SK-N-SH treated with all-trans-retinoic acid at 6 μM for 48 hours (cell line): ENCODE data around the gene RPLP2.

Experiments used
- ATAC-seq: fragments of 200-7000 bp; cut with Tn5 transposase; 3 replicates; pipeline ENCODE4 v1.9.1; 2020; ENCODE audit warnings: mild to moderate bottlenecking, moderate library complexity
- ARNTL ChIP-seq: fragments of 450-650 bp; formaldehyde crosslinking; IDR thresholded peaks from 2 replicates; pipeline ENCODE4 v1.5.0; 2020; ENCODE audit warnings: low read depth, mild to moderate bottlenecking, moderate library complexity, borderline replicate concordance
- BACH2 ChIP-seq: fragments of 250-450 bp; sonication (Bioruptor Pico); IDR thresholded peaks from 2 replicates; pipeline ENCODE4 v1.9.0; 2021; ENCODE audit warnings: mild to moderate bottlenecking, borderline replicate concordance
- CREB5 ChIP-seq: fragments of 250-450 bp; sonication (Bioruptor Pico); IDR thresholded peaks from 2 replicates; pipeline ENCODE4 v1.5.1; 2020; ENCODE audit warnings: low read depth, mild to moderate bottlenecking, moderate library complexity
- CSDC2 ChIP-seq: fragments of 250-450 bp; sonication (Bioruptor Pico); IDR thresholded peaks from 2 replicates; pipeline ENCODE4 v1.5.0; 2020; ENCODE audit warnings: mild to moderate bottlenecking, moderate library complexity
- CSRNP3 ChIP-seq: fragments of 250-450 bp; sonication (Bioruptor Pico); IDR thresholded peaks from 2 replicates; pipeline ENCODE4 v1.5.1; 2021; ENCODE audit warnings: mild to moderate bottlenecking, moderate library complexity
- ESRRG ChIP-seq: fragments of 250-450 bp; sonication (Bioruptor Pico); IDR thresholded peaks from 2 replicates; pipeline ENCODE4 v1.6.1; 2021; ENCODE audit warnings: mild to moderate bottlenecking
- GLIS3 ChIP-seq: fragments of 250-450 bp; sonication (Bioruptor Pico); IDR thresholded peaks from 2 replicates; pipeline ENCODE4 v1.5.0; 2020; ENCODE audit warnings: mild to moderate bottlenecking, moderate library complexity
- ISL1 ChIP-seq: fragments of 250-450 bp; sonication (Bioruptor Pico); IDR thresholded peaks from 2 replicates; pipeline ENCODE4 v2.1.2; 2022; ENCODE audit warnings: mild to moderate bottlenecking, moderate library complexity
- OSR1 ChIP-seq: fragments of 250-450 bp; sonication (Bioruptor Pico); IDR thresholded peaks from 2 replicates; pipeline ENCODE4 v1.8.0; 2022; ENCODE audit warnings: moderate library complexity, mild to moderate bottlenecking, inconsistent platforms
- PPARA ChIP-seq: fragments of 250-450 bp; sonication (Bioruptor Pico); IDR thresholded peaks from 2 replicates; pipeline ENCODE4 v1.5.0; 2020; ENCODE audit warnings: mild to moderate bottlenecking, borderline replicate concordance
- RARB ChIP-seq: fragments of 250-450 bp; sonication (Bioruptor Pico); IDR thresholded peaks from 2 replicates; pipeline ENCODE4 v1.8.0; 2021; ENCODE audit warnings: mild to moderate bottlenecking, moderate library complexity
- SNAI2 ChIP-seq: fragments of 250-450 bp; sonication (Bioruptor Pico); IDR thresholded peaks from 2 replicates; pipeline ENCODE4 v1.5.0; 2020; ENCODE audit warnings: mild to moderate bottlenecking, moderate library complexity
- TCF4 ChIP-seq: fragments of 250-450 bp; sonication (Bioruptor Pico); IDR thresholded peaks from 2 replicates; pipeline ENCODE4 v1.8.0; 2021; ENCODE audit warnings: mild to moderate bottlenecking, moderate library complexity, borderline replicate concordance
- TOX ChIP-seq: fragments of 250-450 bp; sonication (Bioruptor Pico); IDR thresholded peaks from 2 replicates; pipeline ENCODE4 v1.8.0; 2021; ENCODE audit warnings: mild to moderate bottlenecking, moderate library complexity, borderline replicate concordance
- ZC3H10 ChIP-seq: fragments of 250-450 bp; sonication (Bioruptor Pico); IDR thresholded peaks from 2 replicates; pipeline ENCODE4 v1.5.1; 2021; ENCODE audit warnings: mild to moderate bottlenecking, moderate library complexity
- ZFP3 ChIP-seq: fragments of 250-450 bp; sonication (Bioruptor Pico); IDR thresholded peaks from 2 replicates; pipeline ENCODE4 v1.5.0; 2020; ENCODE audit warnings: mild to moderate bottlenecking, moderate library complexity
- ZFP30 ChIP-seq: fragments of 450-650 bp; formaldehyde crosslinking; IDR thresholded peaks from 2 replicates; pipeline ENCODE4 v1.5.0; 2022; ENCODE audit warnings: mild to moderate bottlenecking, moderate library complexity
- ZNF565 ChIP-seq: fragments of 450-650 bp; formaldehyde crosslinking; conservative IDR thresholded peaks from 2 replicates; pipeline ENCODE4 v1.5.0; 2020; ENCODE audit warnings: low read depth, mild to moderate bottlenecking, moderate library complexity
- ZNF70 ChIP-seq: fragments of 450-650 bp; formaldehyde crosslinking; IDR thresholded peaks from 2 replicates; pipeline ENCODE4 v1.5.0; 2020; ENCODE audit warnings: mild to moderate bottlenecking, moderate library complexity
- ZNF8 ChIP-seq: fragments of 450-650 bp; formaldehyde crosslinking; IDR thresholded peaks from 2 replicates; pipeline ENCODE4 v1.5.0; 2020; ENCODE audit warnings: mild to moderate bottlenecking, moderate library complexity
- TF ChIP-seq, protein P1 (sequence below): fragments of 250-450 bp; sonication (Bioruptor Pico); IDR thresholded peaks from 2 replicates; pipeline ENCODE4 v1.8.0; 2021; ENCODE audit warnings: low read depth, mild to moderate bottlenecking, moderate library complexity, borderline replicate concordance
- TF ChIP-seq, protein P2 (sequence below): fragments of 250-450 bp; sonication (Bioruptor Pico); IDR thresholded peaks from 2 replicates; pipeline ENCODE4 v1.8.0; 2020; ENCODE audit warnings: mild to moderate bottlenecking, moderate library complexity, borderline replicate concordance
- TF ChIP-seq, protein P3 (sequence below): fragments of 250-450 bp; sonication (Bioruptor Pico); IDR thresholded peaks from 2 replicates; pipeline ENCODE4 v1.5.0; 2020; ENCODE audit warnings: mild to moderate bottlenecking, moderate library complexity

RPLP2 gene

GRCh38 chr11:827897-828192 is 18.1 kb downstream of the RPLP2 start, which contains the start of gene CRACR2B:
CRACR2B (plus strand) TSS chr11:827919; CDS start chr11:828608, 689 bp downstream.
- TF ChIP-seq PPARA (no peak), ARNTL (no peak), SNAI2 (CRISPR knock-in tag) (no peak), ZNF70 (CRISPR knock-in tag) (no peak), RARB (CRISPR knock-in tag) (no peak), ESRRG (CRISPR knock-in tag) (no peak), BACH2 (no peak), ZNF565 (CRISPR knock-in tag) (no peak), TOX (no peak), GLIS3 (CRISPR knock-in tag) (no peak), ZFP30 (no peak), ZNF8 (CRISPR knock-in tag) (no peak), TCF4 (no peak), CSRNP3 (no peak)
- TF ChIP-seq, protein P1, sequence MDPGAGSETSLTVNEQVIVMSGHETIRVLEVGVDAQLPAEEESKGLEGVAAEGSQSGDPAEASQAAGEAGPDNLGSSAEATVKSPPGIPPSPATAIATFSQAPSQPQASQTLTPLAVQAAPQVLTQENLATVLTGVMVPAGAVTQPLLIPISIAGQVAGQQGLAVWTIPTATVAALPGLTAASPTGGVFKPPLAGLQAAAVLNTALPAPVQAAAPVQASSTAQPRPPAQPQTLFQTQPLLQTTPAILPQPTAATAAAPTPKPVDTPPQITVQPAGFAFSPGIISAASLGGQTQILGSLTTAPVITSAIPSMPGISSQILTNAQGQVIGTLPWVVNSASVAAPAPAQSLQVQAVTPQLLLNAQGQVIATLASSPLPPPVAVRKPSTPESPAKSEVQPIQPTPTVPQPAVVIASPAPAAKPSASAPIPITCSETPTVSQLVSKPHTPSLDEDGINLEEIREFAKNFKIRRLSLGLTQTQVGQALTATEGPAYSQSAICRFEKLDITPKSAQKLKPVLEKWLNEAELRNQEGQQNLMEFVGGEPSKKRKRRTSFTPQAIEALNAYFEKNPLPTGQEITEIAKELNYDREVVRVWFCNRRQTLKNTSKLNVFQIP (CRISPR knock-in tag), result no peak
- TF ChIP-seq, protein P2, sequence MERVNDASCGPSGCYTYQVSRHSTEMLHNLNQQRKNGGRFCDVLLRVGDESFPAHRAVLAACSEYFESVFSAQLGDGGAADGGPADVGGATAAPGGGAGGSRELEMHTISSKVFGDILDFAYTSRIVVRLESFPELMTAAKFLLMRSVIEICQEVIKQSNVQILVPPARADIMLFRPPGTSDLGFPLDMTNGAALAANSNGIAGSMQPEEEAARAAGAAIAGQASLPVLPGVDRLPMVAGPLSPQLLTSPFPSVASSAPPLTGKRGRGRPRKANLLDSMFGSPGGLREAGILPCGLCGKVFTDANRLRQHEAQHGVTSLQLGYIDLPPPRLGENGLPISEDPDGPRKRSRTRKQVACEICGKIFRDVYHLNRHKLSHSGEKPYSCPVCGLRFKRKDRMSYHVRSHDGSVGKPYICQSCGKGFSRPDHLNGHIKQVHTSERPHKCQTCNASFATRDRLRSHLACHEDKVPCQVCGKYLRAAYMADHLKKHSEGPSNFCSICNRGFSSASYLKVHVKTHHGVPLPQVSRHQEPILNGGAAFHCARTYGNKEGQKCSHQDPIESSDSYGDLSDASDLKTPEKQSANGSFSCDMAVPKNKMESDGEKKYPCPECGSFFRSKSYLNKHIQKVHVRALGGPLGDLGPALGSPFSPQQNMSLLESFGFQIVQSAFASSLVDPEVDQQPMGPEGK (CRISPR knock-in tag), result no peak
- no peak for ATAC-seq

DNA sequence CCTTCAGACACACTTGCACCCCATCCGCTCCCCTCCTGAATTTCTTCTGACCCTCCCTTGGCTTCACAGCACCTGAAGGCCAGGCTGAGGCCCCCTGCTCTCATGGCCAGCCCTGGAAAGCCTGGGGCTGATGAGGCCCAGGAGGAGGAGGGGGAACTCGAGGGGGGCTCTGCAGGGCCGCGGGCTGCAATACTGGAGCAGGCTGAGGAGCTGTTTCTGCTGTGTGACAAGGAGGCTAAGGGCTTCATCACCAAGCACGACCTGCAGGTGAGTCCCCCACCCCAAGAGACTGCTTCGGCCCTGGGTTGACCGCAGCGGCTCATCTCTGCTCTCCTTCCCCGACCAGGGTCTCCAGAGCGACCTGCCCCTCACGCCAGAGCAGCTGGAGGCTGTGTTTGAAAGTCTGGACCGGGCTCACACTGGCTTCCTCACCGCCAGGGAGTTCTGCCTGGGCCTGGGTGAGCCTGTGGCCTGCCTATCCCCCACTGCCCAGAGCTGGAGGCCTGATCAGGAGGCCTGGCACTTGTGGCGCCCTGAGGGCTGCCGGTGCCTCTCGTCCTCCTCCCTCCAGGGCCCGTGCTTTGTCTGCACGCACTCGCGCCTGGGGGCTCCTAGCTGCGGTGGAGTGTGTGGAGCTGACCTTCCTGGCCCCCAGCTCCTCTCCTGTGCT is 18.9 kb downstream of the RPLP2 start:
- no peak for ATAC-seq
- no peak for TF ChIP-seq ZFP30
- no peak for TF ChIP-seq CSDC2
- TF ChIP-seq ZNF70 (CRISPR knock-in tag), result no peak
- no peak for TF ChIP-seq ZC3H10 (CRISPR knock-in tag)
- no peak for TF ChIP-seq OSR1 (CRISPR knock-in tag)
- no peak for TF ChIP-seq ZNF565 (CRISPR knock-in tag)
- TF ChIP-seq ISL1 (CRISPR knock-in tag), result no peak
- no peak for TF ChIP-seq GLIS3 (CRISPR knock-in tag)
- no peak for TF ChIP-seq ARNTL
- no peak for TF ChIP-seq ZNF8 (CRISPR knock-in tag)
- no peak for TF ChIP-seq PPARA
- TF ChIP-seq, protein P1 (CRISPR knock-in tag), result no peak
- TF ChIP-seq RARB (CRISPR knock-in tag), result no peak
- no peak for TF ChIP-seq TCF4
- TF ChIP-seq CREB5 (CRISPR knock-in tag), result no peak
- no peak for TF ChIP-seq BACH2
- TF ChIP-seq, protein P3, sequence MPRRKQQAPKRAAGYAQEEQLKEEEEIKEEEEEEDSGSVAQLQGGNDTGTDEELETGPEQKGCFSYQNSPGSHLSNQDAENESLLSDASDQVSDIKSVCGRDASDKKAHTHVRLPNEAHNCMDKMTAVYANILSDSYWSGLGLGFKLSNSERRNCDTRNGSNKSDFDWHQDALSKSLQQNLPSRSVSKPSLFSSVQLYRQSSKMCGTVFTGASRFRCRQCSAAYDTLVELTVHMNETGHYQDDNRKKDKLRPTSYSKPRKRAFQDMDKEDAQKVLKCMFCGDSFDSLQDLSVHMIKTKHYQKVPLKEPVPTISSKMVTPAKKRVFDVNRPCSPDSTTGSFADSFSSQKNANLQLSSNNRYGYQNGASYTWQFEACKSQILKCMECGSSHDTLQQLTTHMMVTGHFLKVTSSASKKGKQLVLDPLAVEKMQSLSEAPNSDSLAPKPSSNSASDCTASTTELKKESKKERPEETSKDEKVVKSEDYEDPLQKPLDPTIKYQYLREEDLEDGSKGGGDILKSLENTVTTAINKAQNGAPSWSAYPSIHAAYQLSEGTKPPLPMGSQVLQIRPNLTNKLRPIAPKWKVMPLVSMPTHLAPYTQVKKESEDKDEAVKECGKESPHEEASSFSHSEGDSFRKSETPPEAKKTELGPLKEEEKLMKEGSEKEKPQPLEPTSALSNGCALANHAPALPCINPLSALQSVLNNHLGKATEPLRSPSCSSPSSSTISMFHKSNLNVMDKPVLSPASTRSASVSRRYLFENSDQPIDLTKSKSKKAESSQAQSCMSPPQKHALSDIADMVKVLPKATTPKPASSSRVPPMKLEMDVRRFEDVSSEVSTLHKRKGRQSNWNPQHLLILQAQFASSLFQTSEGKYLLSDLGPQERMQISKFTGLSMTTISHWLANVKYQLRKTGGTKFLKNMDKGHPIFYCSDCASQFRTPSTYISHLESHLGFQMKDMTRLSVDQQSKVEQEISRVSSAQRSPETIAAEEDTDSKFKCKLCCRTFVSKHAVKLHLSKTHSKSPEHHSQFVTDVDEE (CRISPR knock-in tag), result no peak
- TF ChIP-seq ZFP3 (CRISPR knock-in tag), result no peak
- TF ChIP-seq, all 23 proteins: peak for 0
